H9 (cell line): ENCODE data around the gene CTRB2. TPM values are rescaled to one million over a fixed set of nuclear protein-coding genes. Genes with fewer than 3 reads are reported as not detected.

Experiments used
- DNase-seq: peaks from one replicate; pipeline ENCODE4 v3.0.0-alpha.2; 2017
- H2AFZ ChIP-seq: one replicate; pipeline ENCODE4 v1.6.1; 2013; ENCODE audit warnings: mild to moderate bottlenecking, low read length, control low read depth, moderate library complexity
- H2AK5ac ChIP-seq: 2 replicates; pipeline ENCODE4 v1.6.1; 2013; ENCODE audit warnings: low read length, control low read depth, mixed read lengths; ENCODE audit not compliant: insufficient read length
- H2BK120ac ChIP-seq: one replicate; pipeline ENCODE4 v1.6.1; 2013; ENCODE audit warnings: low read depth, mild to moderate bottlenecking, low read length, control low read depth, inconsistent platforms; ENCODE audit not compliant: poor library complexity, severe bottlenecking
- H2BK12ac ChIP-seq: 2 replicates; pipeline ENCODE4 v1.6.1; 2013; ENCODE audit warnings: low read length, control low read depth, mixed read lengths, low read depth; ENCODE audit not compliant: insufficient read length
- H2BK15ac ChIP-seq: 2 replicates; pipeline ENCODE4 v1.6.1; 2013; ENCODE audit warnings: low read depth, low read length, control low read depth
- H2BK20ac ChIP-seq: one replicate; pipeline ENCODE4 v1.6.1; 2013; ENCODE audit warnings: low read depth, mild to moderate bottlenecking, low read length, control low read depth, inconsistent platforms; ENCODE audit not compliant: poor library complexity, severe bottlenecking
- H2BK5ac ChIP-seq: 2 replicates; pipeline ENCODE4 v1.6.1; 2013; ENCODE audit warnings: low read length, control low read depth, mixed read lengths; ENCODE audit not compliant: insufficient read length
- H3K14ac ChIP-seq: 2 replicates; pipeline ENCODE4 v1.6.1; 2013; ENCODE audit warnings: low read length, control low read depth; ENCODE audit not compliant: insufficient read depth
- H3K18ac ChIP-seq: 2 replicates; pipeline ENCODE4 v1.6.1; 2013; ENCODE audit warnings: low read depth, mild to moderate bottlenecking, mixed read lengths, low read length, control low read depth; ENCODE audit not compliant: insufficient read length
- H3K23ac ChIP-seq: 2 replicates; pipeline ENCODE4 v1.6.1; 2013; ENCODE audit warnings: low read length, control low read depth, mixed read lengths, low read depth; ENCODE audit not compliant: insufficient read length
- H3K23me2 ChIP-seq: 2 replicates; pipeline ENCODE4 v1.6.1; 2013; ENCODE audit warnings: low read depth, mild to moderate bottlenecking, mixed read lengths, low read length, control low read depth; ENCODE audit not compliant: insufficient read length, poor library complexity, severe bottlenecking
- H3K27ac ChIP-seq: 2 replicates; pipeline ENCODE4 v1.5.1; 2013; ENCODE audit warnings: low read length, control low read depth, mixed read lengths, low read depth; ENCODE audit not compliant: insufficient read length
- H3K27me3 ChIP-seq: 2 replicates; pipeline ENCODE4 v1.6.1; 2013; ENCODE audit warnings: low read length, control low read depth, inconsistent platforms; ENCODE audit not compliant: insufficient read depth
- H3K4ac ChIP-seq: 2 replicates; pipeline ENCODE4 v1.6.1; 2013; ENCODE audit warnings: low read depth, mild to moderate bottlenecking, control low read depth, inconsistent platforms, low read length, moderate library complexity
- H3K4me1 ChIP-seq: 2 replicates; pipeline ENCODE4 v1.6.1; 2013; ENCODE audit warnings: low read length, control low read depth, inconsistent platforms; ENCODE audit not compliant: insufficient read depth
- H3K4me2 ChIP-seq: 2 replicates; pipeline ENCODE4 v1.6.1; 2013; ENCODE audit warnings: low read length, control low read depth, mixed read lengths; ENCODE audit not compliant: insufficient read length, insufficient read depth
- H3K56ac ChIP-seq: 2 replicates; pipeline ENCODE4 v1.6.1; 2013; ENCODE audit warnings: low read depth, mild to moderate bottlenecking, mixed read lengths, low read length, control low read depth; ENCODE audit not compliant: insufficient read length
- H3K79me1 ChIP-seq: 2 replicates; pipeline ENCODE4 v1.6.1; 2013; ENCODE audit warnings: low read depth, mild to moderate bottlenecking, moderate library complexity, low read length, control low read depth, inconsistent platforms; ENCODE audit not compliant: insufficient read depth, poor library complexity, severe bottlenecking
- H3K79me2 ChIP-seq: 2 replicates; pipeline ENCODE4 v1.6.1; 2013; ENCODE audit warnings: low read length, control low read depth, inconsistent platforms; ENCODE audit not compliant: insufficient read depth
- H3K9ac ChIP-seq: 2 replicates; pipeline ENCODE4 v1.6.1; 2013; ENCODE audit warnings: low read length, control low read depth, mixed read lengths; ENCODE audit not compliant: insufficient read length; ENCODE audit errors: extremely low read depth
- H3K9me3 ChIP-seq: one replicate; pipeline ENCODE4 v1.6.1; 2013; ENCODE audit warnings: low read depth, low read length, inconsistent platforms; ENCODE audit not compliant: control insufficient read depth
- H3T11ph ChIP-seq: one replicate; pipeline ENCODE4 v1.6.1; 2013; ENCODE audit warnings: mild to moderate bottlenecking, low read length, control low read depth, inconsistent platforms
- H4K20me1 ChIP-seq: one replicate; pipeline ENCODE4 v1.6.1; 2013; ENCODE audit not compliant: control insufficient read depth, insufficient read length, insufficient read depth
- H4K5ac ChIP-seq: 2 replicates; pipeline ENCODE4 v1.6.1; 2013; ENCODE audit warnings: low read depth, mild to moderate bottlenecking, mixed read lengths, low read length, control low read depth; ENCODE audit not compliant: insufficient read length
- H4K8ac ChIP-seq: replicated peaks from 2 replicates; pipeline ENCODE4 v1.6.1; 2013; ENCODE audit warnings: low read length, control low read depth, mixed read lengths, low read depth; ENCODE audit not compliant: insufficient read length
- H4K91ac ChIP-seq: 2 replicates; pipeline ENCODE4 v1.6.1; 2013; ENCODE audit warnings: low read depth, mild to moderate bottlenecking, moderate library complexity, mixed read lengths, low read length, control low read depth; ENCODE audit not compliant: insufficient read length
- H3K27ac Mint-ChIP-seq, 3 experiments: 2 replicates in 2 of 3; 3 replicates in 1 of 3; pipeline ENCODE4 v1.8.0; 2020 to 2021; ENCODE audit warnings: mixed read lengths in 3 of 3, mild to moderate bottlenecking in 1 of 3, moderate library complexity in 1 of 3
- H3K27me3 Mint-ChIP-seq: 2 replicates; pipeline ENCODE4 v1.8.0; 2021; ENCODE audit warnings: low read depth, mild to moderate bottlenecking, moderate library complexity, mixed read lengths
- H3K36me3 Mint-ChIP-seq, 3 experiments: 2 replicates in 2 of 3; 3 replicates in 1 of 3; pipeline ENCODE4 v1.8.0; 2020 to 2021; ENCODE audit warnings: low read depth in 3 of 3, mixed read lengths in 3 of 3; ENCODE audit not compliant: insufficient read depth in 1 of 3
- H3K4me1 Mint-ChIP-seq, 2 experiments: 2 replicates each; pipeline ENCODE4 v1.8.0; 2020; ENCODE audit warnings: mixed read lengths in 2 of 2
- H3K4me3 Mint-ChIP-seq, 2 experiments: 2 replicates in 1 of 2; 3 replicates in 1 of 2; pipeline ENCODE4 v1.8.0; 2020 to 2021; ENCODE audit warnings: mild to moderate bottlenecking in 2 of 2, mixed read lengths in 2 of 2, moderate library complexity in 1 of 2
- H3K9me3 Mint-ChIP-seq, 2 experiments: 2 replicates in 1 of 2; 3 replicates in 1 of 2; pipeline ENCODE4 v1.8.0; 2020; ENCODE audit warnings: mild to moderate bottlenecking in 2 of 2, mixed read lengths in 2 of 2, moderate library complexity in 1 of 2
- WGBS: extraction: QIAGEN DNeasy Blood & Tissue Kit; methylation state at CpG from one replicate; pipeline ENCODE4 v1.1.7; 2013; ENCODE audit warnings: missing lambda C conversion rate, low lambda C conversion rate, mixed read lengths; ENCODE audit not compliant: insufficient read length; ENCODE audit errors: extremely low coverage; 5-methylcytosine and 5-hydroxymethylcytosine counted together
- total RNA-seq: library from RNA; stranded (reverse); gene quantifications from 2 replicates; pipeline ENCODE4 v1.2.1, GENCODE V29; 2021
- TF ChIP-seq, protein P1 (sequence below): fragments of 200-600 bp; sonication (generic); conservative IDR thresholded peaks from 3 replicates; pipeline ENCODE4 v1.8.0; 2021; ENCODE audit warnings: antibody characterized with exemption, mild to moderate bottlenecking

The CTRB2 gene
- total RNA-seq, 1 experiment from 2014 or later: not detected

DNA sequence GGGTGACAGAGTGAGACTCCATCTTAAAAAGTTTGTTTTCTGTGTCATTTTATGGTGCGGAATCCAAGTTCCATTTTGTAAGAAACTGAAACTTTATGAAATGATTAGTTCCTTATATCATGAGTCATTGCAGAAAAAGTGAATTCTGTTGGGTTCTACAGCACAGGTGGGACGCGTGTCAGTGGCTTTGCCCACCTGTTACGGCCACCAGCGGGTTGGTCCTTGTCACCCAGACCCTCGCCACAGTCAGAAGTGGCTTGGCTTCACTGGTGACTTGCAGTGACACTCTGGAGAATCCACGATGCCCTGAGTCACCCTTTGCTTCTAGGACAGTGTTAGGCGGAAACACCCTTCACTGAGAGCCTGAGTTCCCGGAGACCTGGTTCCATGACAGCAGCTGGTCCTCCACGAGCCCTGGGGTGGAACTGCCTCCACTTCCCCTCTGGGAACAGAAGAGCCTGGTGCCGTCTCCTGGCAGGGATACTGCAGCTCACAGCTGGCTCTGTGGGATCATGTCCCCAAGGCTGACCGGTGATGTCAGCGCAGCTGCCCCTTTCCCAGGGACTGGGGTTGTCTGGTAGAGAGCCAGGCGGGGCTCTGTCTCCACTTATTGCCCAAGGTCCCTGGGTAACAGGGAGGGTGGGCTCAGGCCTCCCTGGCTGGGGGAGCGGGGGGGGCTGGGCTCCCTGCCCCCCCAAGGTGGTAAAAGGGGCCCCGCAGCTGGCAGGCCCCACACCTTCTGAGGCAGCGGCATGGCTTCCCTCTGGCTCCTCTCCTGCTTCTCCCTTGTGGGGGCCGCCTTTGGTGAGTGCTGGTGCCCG is 11.5 kb upstream of the CTRB2 start, which contains the start of gene CTRB1:
CTRB1 (plus strand) TSS at position 733 of the 821 bp plus-strand sequence; CDS start at position 753, 20 bp downstream.
- Histone ChIP-seq H2BK5ac (no peak within 1 kb of the TSS), H3K79me1 (no peaks in the 10 kb centered on the region), H3K9me3 (no peaks in the 10 kb centered on the region), H3K27ac (no peak within 1 kb of the TSS), H2BK12ac (no peak within 1 kb of the TSS), H4K8ac (no peak within 1 kb of the TSS), H4K5ac (no peak within 1 kb of the TSS), H4K91ac (no peak within 1 kb of the TSS), H2BK15ac (no peak within 1 kb of the TSS), H3K79me2 (no peaks in the 10 kb centered on the region), H2AK5ac (no peak within 1 kb of the TSS), H4K20me1 (no peaks in the 10 kb centered on the region), H3K4me2 (no peak within 1 kb of the TSS), H2BK20ac (no peak within 1 kb of the TSS), H2BK120ac (no peak within 1 kb of the TSS), H3K4ac (no peak within 1 kb of the TSS), H3K9ac (no peak within 1 kb of the TSS), H3K14ac (no peak within 1 kb of the TSS; the same call in 1 of the 2 replicates), H3K4me1 (no peaks in the 10 kb centered on the region), H3K27me3 (no peaks in the 10 kb centered on the region), H3K18ac (no peak within 1 kb of the TSS), H3K56ac (no peak within 1 kb of the TSS), H2AFZ (no peak within 1 kb of the TSS), H3K23ac (no peak within 1 kb of the TSS), H3K23me2 (no peaks in the 10 kb centered on the region), H3T11ph (no peak within 1 kb of the TSS)
- H3K27me3 Mint-ChIP-seq: no peaks in the 10 kb centered on the region
- peak; percentile 25 for DNase-seq
- WGBS: no CpG with 5 or more reads among the region's 19 CpGs
- no peak within 1 kb of the TSS for H3K4me3 Mint-ChIP-seq
- H3K9me3 Mint-ChIP-seq: no peaks in the 10 kb centered on the region
- H3K27ac Mint-ChIP-seq: peak within 1 kb of the TSS in 1 of 3 experiments; percentile 70; a peak in 1 of 7 replicates
- TF ChIP-seq, protein P1, sequence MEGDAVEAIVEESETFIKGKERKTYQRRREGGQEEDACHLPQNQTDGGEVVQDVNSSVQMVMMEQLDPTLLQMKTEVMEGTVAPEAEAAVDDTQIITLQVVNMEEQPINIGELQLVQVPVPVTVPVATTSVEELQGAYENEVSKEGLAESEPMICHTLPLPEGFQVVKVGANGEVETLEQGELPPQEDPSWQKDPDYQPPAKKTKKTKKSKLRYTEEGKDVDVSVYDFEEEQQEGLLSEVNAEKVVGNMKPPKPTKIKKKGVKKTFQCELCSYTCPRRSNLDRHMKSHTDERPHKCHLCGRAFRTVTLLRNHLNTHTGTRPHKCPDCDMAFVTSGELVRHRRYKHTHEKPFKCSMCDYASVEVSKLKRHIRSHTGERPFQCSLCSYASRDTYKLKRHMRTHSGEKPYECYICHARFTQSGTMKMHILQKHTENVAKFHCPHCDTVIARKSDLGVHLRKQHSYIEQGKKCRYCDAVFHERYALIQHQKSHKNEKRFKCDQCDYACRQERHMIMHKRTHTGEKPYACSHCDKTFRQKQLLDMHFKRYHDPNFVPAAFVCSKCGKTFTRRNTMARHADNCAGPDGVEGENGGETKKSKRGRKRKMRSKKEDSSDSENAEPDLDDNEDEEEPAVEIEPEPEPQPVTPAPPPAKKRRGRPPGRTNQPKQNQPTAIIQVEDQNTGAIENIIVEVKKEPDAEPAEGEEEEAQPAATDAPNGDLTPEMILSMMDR: no peak
- no peaks in the 10 kb centered on the region for H3K36me3 Mint-ChIP-seq
- peaks cover 0 to 5% of the 10 kb centered on the region in 2 experiments; a peak in 1 of 4 replicates for H3K4me1 Mint-ChIP-seq
